DND-41 (cell line): Measurements from ENCODE around the gene TMEM151A.

Source experiments
- CTCF ChIP-seq: IDR thresholded peaks from 2 replicates; pipeline ENCODE4 v1.5.1; 2012; ENCODE audit warnings: borderline replicate concordance, low read length, moderate library complexity, mild to moderate bottlenecking; ENCODE audit not compliant: poor library complexity, severe bottlenecking; ENCODE audit errors: extremely low read depth
- EZH2 ChIP-seq: IDR thresholded peaks from 3 replicates; pipeline ENCODE4 v1.6.1; 2012; ENCODE audit warnings: borderline replicate concordance, low read depth, mild to moderate bottlenecking, moderate library complexity, low read length, inconsistent platforms; ENCODE audit not compliant: severe bottlenecking

- TF ChIP-seq CTCF (peak; percentile 5), EZH2 (no peak)
Measured at GRCh38 chr11:66268244-66268951, 23.3 kb upstream of the TMEM151A start, which contains the start of gene RAB1B.
